Left lung (tissue), 10 donors: ENCODE measurements around the gene ALG1. TPM values are rescaled to one million over a fixed set of nuclear protein-coding genes. Genes with fewer than 3 reads are reported as not detected.
"Not testable (repeated sequence)": the region's sequence is repeated elsewhere in the genome, so short reads cannot be mapped to it uniquely, and the experiment has no call there.

ENCODE experiments used
- ATAC-seq: fragments of 200-7000 bp; cut with Tn5 transposase; one replicate; pipeline ENCODE4 v1.9.1; 2020; ENCODE audit warnings: moderate library complexity
- DNase-seq, 4 donors: peaks; one replicate each; pipeline ENCODE4 v3.0.0-alpha.2; 2013 to 2020
- H3K27ac ChIP-seq, 2 donors: fragments of 200-600 bp; sonication (generic) in 1 of 2; one replicate each; pipeline versions ENCODE4 v1.5.0 to v1.8.0; 2020 to 2021
- H3K27me3 ChIP-seq, 2 donors: fragments of 200-600 bp; sonication (generic) in 1 of 2; one replicate each; pipeline versions ENCODE4 v1.5.0 to v1.8.0; 2020 to 2021
- H3K36me3 ChIP-seq, 2 donors: fragments of 200-600 bp; sonication (generic) in 1 of 2; one replicate each; pipeline versions ENCODE4 v1.5.0 to v1.8.0; 2020 to 2021
- H3K4me1 ChIP-seq, 2 donors: fragments of 200-600 bp; one replicate each; pipeline ENCODE4 v1.8.0; 2021
- H3K4me3 ChIP-seq, 2 donors: fragments of 200-600 bp; sonication (generic) in 1 of 2; one replicate each; pipeline versions ENCODE4 v1.5.0 to v1.8.0; 2020 to 2021; ENCODE audit warnings: mild to moderate bottlenecking in 1 of 2
- H3K9me3 ChIP-seq, 2 donors: fragments of 200-600 bp; sonication (generic) in 1 of 2; one replicate each; pipeline versions ENCODE4 v1.5.0 to v1.8.0; 2020 to 2021
- CTCF ChIP-seq, 2 donors: fragments of 200-600 bp; sonication (generic) in 1 of 2; IDR thresholded peaks; one replicate each; pipeline versions ENCODE4 v1.5.0 to v1.8.0; 2021; ENCODE audit warnings: antibody characterized with exemption in 2 of 2
- intact Hi-C, 2 donors: fragments of 100-400 bp; cut with DNase I; formaldehyde crosslinking; loops; one replicate each; pipeline versions ENCODE4 v1.11.2 to v1.14.2; 2022
- polyA plus RNA-seq, 6 donors: library from polyadenylated mRNA; unstranded; fragments of 120-200 nt; gene quantifications; one replicate each; pipeline ENCODE4 v1.2.1, GENCODE V29; 2013; ENCODE audit not compliant: insufficient read length in 6 of 6
- total RNA-seq, 2 donors: library from RNA; stranded (reverse); fragmentation: NEBNext Ultra II Directional; extraction: Animal tissue kit (Norgen Biotek cat#: 25700); gene quantifications; one replicate each; pipeline ENCODE4 v1.2.1, GENCODE V29; 2021
- donor health status: DM: no; HTN: yes; CAD: no.
- donor health status: DM: no; HTN: no; CAD: no.

ALG1 gene
- total and polyA plus RNA-seq, 8 donors: 20.2 to 39.0 (median 21.8) TPM

- no peak overlapping the region for H3K4me3 ChIP-seq
- H3K4me1 ChIP-seq: peaks cover 14 to 17% of the 10 kb centered on the region in 2 donors
- ATAC-seq (no peak), DNase-seq (no peak)
- no peaks in the 10 kb centered on the region for H3K36me3 ChIP-seq
- no peaks in the 10 kb centered on the region for H3K27me3 ChIP-seq
- no peaks in the 10 kb centered on the region for H3K9me3 ChIP-seq
- no peak for TF ChIP-seq CTCF (IDR thresholded peaks at IDR 0.05)
- intact Hi-C loops: no loop called here
- no peak overlapping the region for H3K27ac ChIP-seq
Observed at GRCh38 chr16:5036228-5037156, 35.2 kb upstream of the ALG1 start.

GRCh38 chr16:5040451-5040850 lies 31.2 kb upstream of the ALG1 start:
- no peak for DNase-seq
- Histone ChIP-seq H3K4me3 (no peak overlapping the region), H3K36me3 (no peaks in the 10 kb centered on the region), H3K27ac (no peak overlapping the region), H3K9me3 (no peaks in the 10 kb centered on the region), H3K27me3 (no peaks in the 10 kb centered on the region), H3K4me1 (no peaks in the 10 kb centered on the region)
- intact Hi-C loops: no loop called here
- no peak for ATAC-seq
- no peak for TF ChIP-seq CTCF (IDR thresholded peaks at IDR 0.05)

GRCh38 chr16:5041600-5042133 lies 30.0 kb upstream of the ALG1 start:
- ATAC-seq (no peak), DNase-seq (peak in 1 of 4 donors; percentile 19)
- Histone ChIP-seq H3K36me3 (no peaks in the 10 kb centered on the region), H3K4me3 (no peak overlapping the region), H3K9me3 (no peaks in the 10 kb centered on the region), H3K27me3 (no peaks in the 10 kb centered on the region), H3K4me1 (no peaks in the 10 kb centered on the region), H3K27ac (no peak overlapping the region)
- intact Hi-C loops: no loop called here
- TF ChIP-seq CTCF (IDR thresholded peaks at IDR 0.05): no peak

- no peaks in the 10 kb centered on the region for H3K27me3 ChIP-seq
- peaks cover 0 to 6% of the 10 kb centered on the region in 2 donors for H3K36me3 ChIP-seq
- DNase-seq (peak in 1 of 4 donors; percentile 20), ATAC-seq (no peak)
- TF ChIP-seq CTCF (IDR thresholded peaks at IDR 0.05): no peak
- H3K4me1 ChIP-seq: no peaks in the 10 kb centered on the region
- H3K9me3 ChIP-seq: no peaks in the 10 kb centered on the region
- H3K4me3 ChIP-seq: no peak overlapping the region
- H3K27ac ChIP-seq: no peak overlapping the region
- intact Hi-C loops: no loop called here
Observed at GRCh38 chr16:5042574-5043171, 29.0 kb upstream of the ALG1 start.

GRCh38 chr16:5044011-5044540 lies 27.6 kb upstream of the ALG1 start:
- DNase-seq: peak in 1 of 4 donors; percentile 21
- no peak for ATAC-seq
- intact Hi-C loops: no loop called here
- Histone ChIP-seq H3K27ac (no peak overlapping the region), H3K27me3 (no peaks in the 10 kb centered on the region), H3K36me3 (peaks cover 0 to 6% of the 10 kb centered on the region in 2 donors), H3K4me1 (no peaks in the 10 kb centered on the region), H3K9me3 (no peaks in the 10 kb centered on the region), H3K4me3 (no peak overlapping the region)
- TF ChIP-seq CTCF (IDR thresholded peaks at IDR 0.05): no peak

- H3K4me3 ChIP-seq, H3K9me3 ChIP-seq, H3K27ac ChIP-seq, H3K36me3 ChIP-seq, ATAC-seq, intact Hi-C loops, H3K27me3 ChIP-seq, H3K4me1 ChIP-seq, DNase-seq: not testable (repeated sequence)
Observed at GRCh38 chr16:5044581-5044980, 27.1 kb upstream of the ALG1 start.
